Measurements from ENCODE around the gene L3MBTL3.

The L3MBTL3 gene

DNA sequence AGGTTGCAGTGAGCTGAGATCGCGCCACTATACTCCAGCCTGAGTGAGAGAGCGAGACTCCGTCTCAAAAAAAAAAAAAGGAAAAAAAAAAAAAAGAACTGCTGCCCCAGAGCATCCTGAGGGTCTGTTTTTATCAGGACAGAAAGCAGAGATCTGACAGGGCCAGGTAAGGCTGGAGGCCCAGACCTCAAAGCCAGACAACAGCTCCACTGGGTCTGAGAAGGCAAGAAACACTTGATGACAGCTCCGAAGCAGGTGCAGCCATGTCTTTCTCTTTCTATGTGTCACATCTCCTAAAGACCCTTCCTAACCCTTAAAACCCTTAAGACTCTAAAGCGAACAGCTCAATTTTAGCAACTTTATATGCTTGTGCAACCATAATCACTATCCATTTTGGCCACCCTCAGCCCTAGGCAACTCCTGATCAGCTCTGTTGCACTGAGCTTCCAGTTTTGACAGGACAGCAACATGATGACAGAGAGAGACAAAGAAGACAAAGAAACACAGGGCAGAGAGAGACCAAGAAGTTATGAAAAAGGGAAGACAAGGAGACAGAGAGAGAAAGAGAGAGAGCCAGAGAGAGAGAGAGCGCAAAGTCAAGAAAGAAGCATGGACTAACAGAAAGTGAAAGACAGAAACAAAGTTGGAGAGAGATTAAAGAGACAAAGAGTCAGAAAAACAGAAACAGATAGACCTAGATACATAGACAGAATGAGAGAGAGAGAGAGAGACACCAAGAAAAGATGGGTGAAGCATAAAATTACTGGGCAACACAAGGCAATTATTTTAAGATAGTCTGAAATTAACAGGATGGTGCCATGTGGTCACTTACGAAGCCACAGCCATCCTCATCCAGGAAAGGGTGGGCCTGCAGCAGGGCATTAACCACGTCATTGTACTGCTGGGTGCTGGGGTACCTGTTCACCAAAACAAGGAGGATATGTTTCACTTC, 165.2 kb downstream of the L3MBTL3 start:
- DNase-seq (ENCODE audit: low spot score): no peak

DNA sequence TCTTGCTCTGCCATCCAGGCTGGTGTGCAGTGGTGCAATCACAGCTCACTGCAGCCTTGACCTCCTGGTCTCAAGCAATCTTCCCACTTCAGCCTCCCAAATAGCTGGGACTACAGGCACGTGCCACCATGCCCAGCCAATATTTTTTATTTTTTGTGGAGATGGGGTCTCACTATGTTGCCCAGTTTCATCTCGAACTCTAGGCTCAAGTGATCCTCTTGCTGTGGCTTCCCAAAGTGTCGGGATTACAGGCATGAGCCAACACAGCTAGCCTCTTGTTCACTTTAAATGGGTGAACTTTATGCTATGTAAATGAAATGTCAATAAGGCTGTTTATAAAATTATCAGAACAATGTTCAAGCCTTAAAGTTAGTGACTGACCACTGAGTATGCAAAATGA, 167.3 kb downstream of the L3MBTL3 start:
- no peak for DNase-seq (ENCODE audit: low spot score)

DNA sequence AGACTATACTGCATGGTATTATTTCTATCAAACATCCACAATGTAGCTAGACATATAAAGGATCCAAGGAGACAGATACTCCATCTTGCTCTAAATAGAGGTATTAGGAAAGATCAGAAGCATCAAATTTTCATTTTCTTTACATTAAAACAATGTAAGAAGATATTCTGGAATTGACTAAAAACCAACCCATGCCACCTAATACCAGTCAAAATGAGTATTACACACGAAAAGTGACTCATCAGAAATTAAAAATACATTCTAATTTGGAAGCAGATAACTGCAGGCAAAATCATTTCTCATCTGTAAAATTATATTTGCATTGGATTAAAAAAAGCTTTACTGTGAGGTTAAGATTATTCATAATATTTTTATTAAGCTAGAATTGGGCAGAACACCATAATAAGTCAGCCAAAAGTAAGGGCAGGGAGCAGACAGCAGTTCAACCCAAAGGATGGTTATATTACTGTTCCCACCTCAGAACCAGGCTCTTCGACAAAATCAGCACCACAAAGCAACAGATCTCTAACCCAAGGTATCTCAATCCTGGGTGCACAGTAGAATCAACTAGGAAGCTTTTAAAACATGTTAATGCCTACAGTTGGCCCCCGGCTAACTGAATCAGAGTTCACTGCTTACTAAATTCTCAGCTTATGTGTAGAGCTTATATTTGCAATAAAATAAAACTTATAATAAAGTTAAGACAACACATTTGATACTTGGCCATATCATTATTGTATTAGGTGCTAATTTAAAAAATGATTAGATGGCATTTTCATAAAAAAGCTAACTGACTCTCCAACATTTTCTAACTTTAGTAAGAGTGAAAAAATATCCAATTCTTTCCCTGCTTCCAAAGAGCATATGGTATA, 169.2 kb downstream of the L3MBTL3 start:
- no peak for DNase-seq (ENCODE audit: low spot score)

DNA sequence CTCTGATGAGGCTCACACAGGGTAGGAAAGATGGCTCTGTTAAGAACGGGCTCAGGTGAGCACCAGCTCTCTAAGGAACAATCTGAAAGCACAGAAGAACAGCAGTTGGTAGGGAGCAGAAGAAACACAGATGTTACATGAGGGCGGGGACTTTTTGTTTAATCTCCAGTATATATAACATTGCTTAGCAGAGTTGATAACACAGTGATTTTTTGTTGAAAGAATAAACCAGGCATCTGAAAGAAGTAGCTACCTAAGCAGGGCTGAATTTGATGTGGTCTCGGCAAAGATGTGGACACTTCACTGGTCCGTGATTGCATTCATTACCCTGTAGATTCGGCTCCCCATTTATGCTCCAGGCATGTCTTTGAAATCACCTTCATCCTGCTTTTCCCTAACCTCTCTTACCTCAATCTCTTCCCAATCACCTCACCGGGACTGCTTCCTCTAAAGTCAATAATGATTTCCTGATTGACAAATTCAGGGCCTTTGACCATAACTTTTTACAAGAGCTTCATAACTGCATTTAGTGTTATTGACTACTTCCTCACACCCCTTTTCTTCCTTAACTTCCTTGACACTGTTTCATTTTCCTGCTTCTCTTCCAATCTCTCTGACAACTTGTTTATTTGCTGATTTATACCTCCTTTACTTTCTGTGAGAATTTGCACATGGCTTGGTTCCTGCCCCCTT, 170.0 kb downstream of the L3MBTL3 start:
- DNase-seq (ENCODE audit: low spot score): no peak

DNA sequence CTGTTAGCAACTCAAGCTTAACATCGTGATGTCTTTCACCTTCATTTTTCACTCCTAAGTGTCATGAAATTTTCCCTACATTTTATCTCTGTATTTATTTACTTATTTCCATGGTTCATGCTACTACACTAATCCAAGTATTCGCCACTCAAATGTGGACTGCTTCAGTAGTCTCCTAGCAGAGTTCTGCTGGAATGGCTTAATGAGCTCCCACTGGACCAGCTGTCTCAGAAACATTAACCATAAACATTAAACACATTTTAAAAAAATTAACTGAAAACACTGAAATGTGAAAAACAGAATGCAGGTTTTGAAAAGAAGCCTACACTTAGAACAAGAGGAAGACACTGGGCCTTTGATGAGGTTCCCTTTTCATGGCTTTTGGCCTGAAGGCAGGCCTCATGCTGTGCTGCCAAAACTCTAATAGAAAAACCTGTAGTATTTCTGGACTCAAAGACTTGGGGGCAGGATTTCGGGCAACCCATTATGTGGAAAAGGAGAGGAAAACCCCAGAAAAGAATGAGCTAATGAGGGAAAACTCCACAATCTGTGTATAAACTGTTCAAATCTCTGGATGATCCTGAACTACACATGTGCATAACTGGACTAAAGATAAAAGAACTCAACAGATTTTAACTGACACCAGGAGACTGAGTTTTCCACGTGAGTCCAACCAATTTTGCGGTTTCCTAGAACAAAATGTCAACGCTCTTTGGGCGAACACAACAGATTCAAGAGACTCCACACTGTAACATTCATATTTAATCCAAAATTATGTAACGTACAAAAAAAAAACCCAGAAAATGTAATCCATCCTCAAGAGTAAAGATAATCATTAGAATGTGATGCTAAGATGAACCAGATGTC, 171.4 kb downstream of the L3MBTL3 start:
- no peak for DNase-seq (ENCODE audit: low spot score)
